OCI-LY1 (cell line): ENCODE results near the gene FKBP7.

Experiments
- H2AFZ ChIP-seq: fragments of 200-600 bp; sonication (generic), shearing (Covaris generic); 2 replicates; pipeline ENCODE4 v1.6.0; 2014; ENCODE audit warnings: antibody characterized with exemption, mild to moderate bottlenecking, low read length
- H3F3A ChIP-seq: fragments of 200-600 bp; sonication (generic), shearing (Covaris generic); 2 replicates; pipeline ENCODE4 v1.6.0; 2014; ENCODE audit warnings: mild to moderate bottlenecking, antibody characterized with exemption, low read length, moderate library complexity; ENCODE audit not compliant: insufficient read depth
- H3K27ac ChIP-seq: fragments of 200-600 bp; sonication (generic); 2 replicates; pipeline ENCODE4 v1.5.1; 2014; ENCODE audit warnings: low read length, mixed run types, mild to moderate bottlenecking, low read depth; ENCODE audit not compliant: poor library complexity, severe bottlenecking
- H3K27me3 ChIP-seq: fragments of 200-600 bp; sonication (generic); 2 replicates; pipeline ENCODE4 v1.6.0; 2014; ENCODE audit warnings: antibody characterized with exemption, mild to moderate bottlenecking, low read length, moderate library complexity; ENCODE audit not compliant: insufficient read depth
- H3K36me3 ChIP-seq: fragments of 200-600 bp; sonication (generic); 2 replicates; pipeline ENCODE4 v1.6.1; 2014; ENCODE audit warnings: mild to moderate bottlenecking, antibody characterized with exemption, low read length, moderate library complexity, mixed read lengths; ENCODE audit not compliant: insufficient read depth
- H3K4me1 ChIP-seq: fragments of 200-600 bp; sonication (generic); 2 replicates; pipeline ENCODE4 v1.5.1; 2014; ENCODE audit warnings: mild to moderate bottlenecking, low read length, moderate library complexity; ENCODE audit not compliant: insufficient read depth, severe bottlenecking
- H3K4me2 ChIP-seq: fragments of 200-600 bp; sonication (generic), shearing (Covaris generic); 2 replicates; pipeline ENCODE4 v1.6.1; 2014; ENCODE audit warnings: low read length
- H3K4me3 ChIP-seq: fragments of 200-600 bp; sonication (generic); 2 replicates; pipeline ENCODE4 v1.5.1; 2014; ENCODE audit warnings: low read length, low read depth, mild to moderate bottlenecking, mixed read lengths; ENCODE audit not compliant: poor library complexity, severe bottlenecking
- H3K79me2 ChIP-seq: fragments of 200-600 bp; shearing (Covaris generic); 2 replicates; pipeline ENCODE4 v1.6.1; 2016; ENCODE audit warnings: mixed run types, low read length, mixed read lengths; ENCODE audit not compliant: insufficient read depth
- H3K9ac ChIP-seq: fragments of 200-600 bp; sonication (generic), shearing (Covaris generic); 2 replicates; pipeline ENCODE4 v1.6.1; 2014; ENCODE audit warnings: mild to moderate bottlenecking, low read length, mixed read lengths
- H3K9me2 ChIP-seq: fragments of 200-600 bp; sonication (generic), shearing (Covaris generic); 2 replicates; pipeline ENCODE4 v1.6.1; 2014; ENCODE audit warnings: low read depth, mild to moderate bottlenecking, low read length, mixed read lengths
- H3K9me3 ChIP-seq: fragments of 200-600 bp; shearing (Covaris generic); 2 replicates; pipeline ENCODE4 v1.6.1; 2014; ENCODE audit warnings: low read length, mixed read lengths
- H4K20me1 ChIP-seq: fragments of 200-600 bp; sonication (generic), shearing (Covaris generic); 2 replicates; pipeline ENCODE4 v1.6.0; 2016; ENCODE audit warnings: mild to moderate bottlenecking, low read length; ENCODE audit not compliant: insufficient read depth
- CTCF ChIP-seq: fragments of 200-600 bp; sonication (generic), shearing (Covaris generic); IDR thresholded peaks from 2 replicates; pipeline ENCODE4 v1.5.1; 2017; ENCODE audit warnings: mild to moderate bottlenecking, antibody characterized with exemption, low read length, moderate library complexity, mixed read lengths
- EZH2 ChIP-seq: fragments of 200-600 bp; sonication (generic), shearing (Covaris generic); IDR thresholded peaks from 2 replicates; pipeline ENCODE4 v1.8.0; 2017; ENCODE audit warnings: borderline replicate concordance, mixed run types, mild to moderate bottlenecking, antibody characterized with exemption, low read length, moderate library complexity, mixed read lengths

The FKBP7 gene

GRCh38 chr2:178455947-178456346 lies 22.5 kb downstream of the FKBP7 start:
- H4K20me1 ChIP-seq: no peaks in the 10 kb centered on the region
- no peak overlapping the region for H3K9ac ChIP-seq
- no peaks in the 10 kb centered on the region for H3K36me3 ChIP-seq
- no peak for TF ChIP-seq EZH2
- TF ChIP-seq CTCF: no peak
- H3K4me2 ChIP-seq: no peak overlapping the region
- H3K79me2 ChIP-seq: no peaks in the 10 kb centered on the region
- no peaks in the 10 kb centered on the region for H3F3A ChIP-seq
- no peaks in the 10 kb centered on the region for H3K9me2 ChIP-seq
- no peak overlapping the region for H3K4me3 ChIP-seq
- H3K4me1 ChIP-seq: peaks cover 12% of the 10 kb centered on the region
- H2AFZ ChIP-seq: no peak overlapping the region
- no peaks in the 10 kb centered on the region for H3K27me3 ChIP-seq
- H3K9me3 ChIP-seq: no peaks in the 10 kb centered on the region
- no peak overlapping the region for H3K27ac ChIP-seq

DNA sequence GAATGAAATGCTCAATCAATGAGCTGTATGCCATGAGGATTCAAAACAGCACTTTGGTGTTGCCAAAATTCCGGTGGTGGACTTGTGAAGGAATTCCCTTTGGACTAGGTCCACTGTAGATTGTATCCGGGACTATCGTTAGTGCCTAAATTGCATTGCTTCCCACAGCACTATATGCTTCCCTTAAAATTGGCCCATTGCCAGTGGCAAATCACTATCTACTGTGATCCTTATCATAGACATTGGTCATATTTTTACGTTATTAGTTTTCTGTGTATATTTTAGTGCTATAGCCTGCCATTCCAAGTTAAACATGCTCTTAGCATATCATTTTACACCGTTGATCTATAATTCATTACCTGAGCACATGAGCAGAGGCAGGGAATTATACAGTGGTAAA lies 25.5 kb downstream of the FKBP7 start:
- Histone ChIP-seq H3K4me3 (no peak overlapping the region), H4K20me1 (no peaks in the 10 kb centered on the region), H3K27ac (no peak overlapping the region), H3K79me2 (peaks cover 11% of the 10 kb centered on the region), H3K9me3 (no peaks in the 10 kb centered on the region), H2AFZ (no peak overlapping the region), H3K4me1 (peaks cover 33% of the 10 kb centered on the region), H3K36me3 (peaks cover 11% of the 10 kb centered on the region; the same call in 1 of the 2 replicates), H3K9ac (no peak overlapping the region), H3F3A (no peaks in the 10 kb centered on the region), H3K4me2 (no peak overlapping the region), H3K27me3 (no peaks in the 10 kb centered on the region), H3K9me2 (no peaks in the 10 kb centered on the region)
- TF ChIP-seq CTCF (no peak), EZH2 (no peak)

GRCh38 chr2:178452334-178452733 lies 26.1 kb downstream of the FKBP7 start:
- Histone ChIP-seq H2AFZ (no peak overlapping the region), H3K9me2 (no peaks in the 10 kb centered on the region), H3K36me3 (peaks cover 14% of the 10 kb centered on the region), H3K9ac (0 out of 2 replicates have a peak overlapping the region, but pooled peaks have one; percentile 80), H3F3A (no peaks in the 10 kb centered on the region), H3K27ac (no peak overlapping the region), H3K4me2 (peak overlapping the region; percentile 85; the same call in 1 of the 2 replicates), H3K9me3 (no peaks in the 10 kb centered on the region), H4K20me1 (no peaks in the 10 kb centered on the region), H3K4me3 (peak overlapping the region; percentile 63), H3K27me3 (no peaks in the 10 kb centered on the region), H3K4me1 (peaks cover 34% of the 10 kb centered on the region), H3K79me2 (peaks cover 11% of the 10 kb centered on the region)
- no peak for TF ChIP-seq EZH2
- no peak for TF ChIP-seq CTCF
